ENCODE results near the gene ZBTB45.
A peak's percentile ranks its signal among the peaks of the same experiment; 100 is the strongest.

ZBTB45 gene

DNA sequence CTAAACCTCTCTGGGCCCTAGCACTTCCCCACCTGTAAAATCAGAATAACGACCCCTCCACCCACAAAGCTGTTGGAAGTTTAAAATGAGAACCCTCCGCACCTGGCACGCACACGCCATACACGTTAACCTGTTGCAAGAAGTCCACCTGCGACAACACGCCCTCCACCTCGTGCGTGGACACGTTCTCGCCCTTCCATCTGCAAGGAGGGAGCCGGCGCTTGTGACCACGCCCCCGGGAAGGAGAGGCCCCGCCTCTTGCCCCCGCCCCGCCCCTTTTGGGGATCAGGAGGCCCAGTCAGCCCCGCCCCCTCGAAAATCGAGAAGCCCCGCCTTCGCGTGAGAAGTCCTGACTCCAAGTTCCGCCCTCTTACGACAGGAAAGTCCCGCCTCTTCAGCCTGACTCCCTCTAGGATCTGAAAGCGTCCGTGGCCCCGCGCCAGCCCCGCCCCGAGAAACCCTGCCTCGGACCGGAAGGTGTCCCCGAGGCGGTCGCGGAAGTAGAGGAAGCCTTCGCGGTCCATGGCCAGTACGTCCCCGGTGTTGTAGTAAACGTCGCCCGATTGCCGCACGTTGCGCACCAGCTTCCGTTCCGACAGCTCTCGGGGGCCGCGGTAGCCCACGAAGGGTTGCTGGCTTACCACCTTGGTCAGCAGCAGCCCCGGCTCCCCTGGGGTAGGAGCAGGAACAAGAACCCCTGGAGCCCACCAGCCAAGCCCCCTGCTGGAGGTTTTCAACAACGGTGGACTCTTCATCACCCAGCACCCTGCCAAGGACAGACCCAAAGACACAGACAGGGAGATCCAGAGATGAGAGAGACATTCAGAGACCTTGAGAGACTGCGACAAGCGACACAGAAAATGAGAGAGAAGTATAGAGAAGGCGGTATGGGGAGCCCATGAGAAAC is 20.3 kb downstream of the ZBTB45 start (continued):
- TF ChIP-seq ZNF473 (tag by site-specific recombination; IDR thresholded peaks at IDR 0.05) (no peak), GLIS2 (tag by site-specific recombination; IDR thresholded peaks at IDR 0.05) (peak; percentile 66), ZNF324 (tag by site-specific recombination; IDR thresholded peaks at IDR 0.05) (peak; percentile 71; the same call in 1 of the 2 replicates), PRDM1 (tag by site-specific recombination; IDR thresholded peaks at IDR 0.05) (no peak)
- TF ChIP-seq, protein P1, sequence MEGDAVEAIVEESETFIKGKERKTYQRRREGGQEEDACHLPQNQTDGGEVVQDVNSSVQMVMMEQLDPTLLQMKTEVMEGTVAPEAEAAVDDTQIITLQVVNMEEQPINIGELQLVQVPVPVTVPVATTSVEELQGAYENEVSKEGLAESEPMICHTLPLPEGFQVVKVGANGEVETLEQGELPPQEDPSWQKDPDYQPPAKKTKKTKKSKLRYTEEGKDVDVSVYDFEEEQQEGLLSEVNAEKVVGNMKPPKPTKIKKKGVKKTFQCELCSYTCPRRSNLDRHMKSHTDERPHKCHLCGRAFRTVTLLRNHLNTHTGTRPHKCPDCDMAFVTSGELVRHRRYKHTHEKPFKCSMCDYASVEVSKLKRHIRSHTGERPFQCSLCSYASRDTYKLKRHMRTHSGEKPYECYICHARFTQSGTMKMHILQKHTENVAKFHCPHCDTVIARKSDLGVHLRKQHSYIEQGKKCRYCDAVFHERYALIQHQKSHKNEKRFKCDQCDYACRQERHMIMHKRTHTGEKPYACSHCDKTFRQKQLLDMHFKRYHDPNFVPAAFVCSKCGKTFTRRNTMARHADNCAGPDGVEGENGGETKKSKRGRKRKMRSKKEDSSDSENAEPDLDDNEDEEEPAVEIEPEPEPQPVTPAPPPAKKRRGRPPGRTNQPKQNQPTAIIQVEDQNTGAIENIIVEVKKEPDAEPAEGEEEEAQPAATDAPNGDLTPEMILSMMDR (tag by site-specific recombination; IDR thresholded peaks at IDR 0.05): 0 out of 2 replicates have a peak, but pooled peaks have one; percentile 24

- no peak for TF ChIP-seq ZBTB7A (tag by site-specific recombination; IDR thresholded peaks at IDR 0.05; ENCODE audit: low read depth)
- TF ChIP-seq ZNF16 (tag by site-specific recombination; IDR thresholded peaks at IDR 0.05; ENCODE audit: low read depth): no peak
- TF ChIP-seq ZNF138 (tag by site-specific recombination; IDR thresholded peaks at IDR 0.05; ENCODE audit: borderline replicate concordance): no peak
- TF ChIP-seq TRIM28 (IDR thresholded peaks at IDR 0.05; ENCODE audit: borderline replicate concordance, low read length): no peak
- TF ChIP-seq, protein P2, sequence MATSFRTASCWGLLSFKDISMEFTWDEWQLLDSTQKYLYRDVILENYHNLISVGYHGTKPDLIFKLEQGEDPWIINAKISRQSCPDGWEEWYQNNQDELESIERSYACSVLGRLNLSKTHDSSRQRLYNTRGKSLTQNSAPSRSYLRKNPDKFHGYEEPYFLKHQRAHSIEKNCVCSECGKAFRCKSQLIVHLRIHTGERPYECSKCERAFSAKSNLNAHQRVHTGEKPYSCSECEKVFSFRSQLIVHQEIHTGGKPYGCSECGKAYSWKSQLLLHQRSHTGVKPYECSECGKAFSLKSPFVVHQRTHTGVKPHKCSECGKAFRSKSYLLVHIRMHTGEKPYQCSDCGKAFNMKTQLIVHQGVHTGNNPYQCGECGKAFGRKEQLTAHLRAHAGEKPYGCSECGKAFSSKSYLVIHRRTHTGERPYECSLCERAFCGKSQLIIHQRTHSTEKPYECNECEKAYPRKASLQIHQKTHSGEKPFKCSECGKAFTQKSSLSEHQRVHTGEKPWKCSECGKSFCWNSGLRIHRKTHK (tag by site-specific recombination; IDR thresholded peaks at IDR 0.05): no peak
- TF ChIP-seq ZNF658 (tag by site-specific recombination; IDR thresholded peaks at IDR 0.05): no peak
- no peak for TF ChIP-seq ZNF830 (tag by site-specific recombination; IDR thresholded peaks at IDR 0.05; ENCODE audit: low read depth)
- no peak for TF ChIP-seq ZFHX2 (tag by site-specific recombination; conservative IDR thresholded peaks at IDR 0.05)
- TF ChIP-seq, protein P3, sequence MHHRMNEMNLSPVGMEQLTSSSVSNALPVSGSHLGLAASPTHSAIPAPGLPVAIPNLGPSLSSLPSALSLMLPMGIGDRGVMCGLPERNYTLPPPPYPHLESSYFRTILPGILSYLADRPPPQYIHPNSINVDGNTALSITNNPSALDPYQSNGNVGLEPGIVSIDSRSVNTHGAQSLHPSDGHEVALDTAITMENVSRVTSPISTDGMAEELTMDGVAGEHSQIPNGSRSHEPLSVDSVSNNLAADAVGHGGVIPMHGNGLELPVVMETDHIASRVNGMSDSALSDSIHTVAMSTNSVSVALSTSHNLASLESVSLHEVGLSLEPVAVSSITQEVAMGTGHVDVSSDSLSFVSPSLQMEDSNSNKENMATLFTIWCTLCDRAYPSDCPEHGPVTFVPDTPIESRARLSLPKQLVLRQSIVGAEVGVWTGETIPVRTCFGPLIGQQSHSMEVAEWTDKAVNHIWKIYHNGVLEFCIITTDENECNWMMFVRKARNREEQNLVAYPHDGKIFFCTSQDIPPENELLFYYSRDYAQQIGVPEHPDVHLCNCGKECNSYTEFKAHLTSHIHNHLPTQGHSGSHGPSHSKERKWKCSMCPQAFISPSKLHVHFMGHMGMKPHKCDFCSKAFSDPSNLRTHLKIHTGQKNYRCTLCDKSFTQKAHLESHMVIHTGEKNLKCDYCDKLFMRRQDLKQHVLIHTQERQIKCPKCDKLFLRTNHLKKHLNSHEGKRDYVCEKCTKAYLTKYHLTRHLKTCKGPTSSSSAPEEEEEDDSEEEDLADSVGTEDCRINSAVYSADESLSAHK (tag by site-specific recombination; IDR thresholded peaks at IDR 0.05): no peak
- TF ChIP-seq GFI1B (tag by site-specific recombination; IDR thresholded peaks at IDR 0.05): no peak
- no peak for TF ChIP-seq ZNF701 (tag by site-specific recombination; IDR thresholded peaks at IDR 0.05)
- TF ChIP-seq, protein P4, sequence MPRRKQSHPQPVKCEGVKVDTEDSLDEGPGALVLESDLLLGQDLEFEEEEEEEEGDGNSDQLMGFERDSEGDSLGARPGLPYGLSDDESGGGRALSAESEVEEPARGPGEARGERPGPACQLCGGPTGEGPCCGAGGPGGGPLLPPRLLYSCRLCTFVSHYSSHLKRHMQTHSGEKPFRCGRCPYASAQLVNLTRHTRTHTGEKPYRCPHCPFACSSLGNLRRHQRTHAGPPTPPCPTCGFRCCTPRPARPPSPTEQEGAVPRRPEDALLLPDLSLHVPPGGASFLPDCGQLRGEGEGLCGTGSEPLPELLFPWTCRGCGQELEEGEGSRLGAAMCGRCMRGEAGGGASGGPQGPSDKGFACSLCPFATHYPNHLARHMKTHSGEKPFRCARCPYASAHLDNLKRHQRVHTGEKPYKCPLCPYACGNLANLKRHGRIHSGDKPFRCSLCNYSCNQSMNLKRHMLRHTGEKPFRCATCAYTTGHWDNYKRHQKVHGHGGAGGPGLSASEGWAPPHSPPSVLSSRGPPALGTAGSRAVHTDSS (tag by site-specific recombination; IDR thresholded peaks at IDR 0.05): no peak
- no peak for TF ChIP-seq RBAK (tag by site-specific recombination; IDR thresholded peaks at IDR 0.05)
- TF ChIP-seq WT1 (tag by site-specific recombination; IDR thresholded peaks at IDR 0.05): no peak
- no peak for TF ChIP-seq ZNF664 (tag by site-specific recombination; IDR thresholded peaks at IDR 0.05)
- TF ChIP-seq ZNF133 (tag by site-specific recombination; IDR thresholded peaks at IDR 0.05): no peak
- TF ChIP-seq ZNF121 (tag by site-specific recombination; IDR thresholded peaks at IDR 0.05): no peak
- TF ChIP-seq ZNF837 (tag by site-specific recombination; IDR thresholded peaks at IDR 0.05): no peak
- no peaks in the 10 kb centered on the region for H3K9me3 ChIP-seq (ENCODE audit: control insufficient read depth, insufficient read depth, low read depth, low read length)
- H3K36me3 ChIP-seq (ENCODE audit: control insufficient read depth in 2 of 2, insufficient read depth in 1 of 2, low read length in 2 of 2): no peaks in the 10 kb centered on the region
- no peak overlapping the region for H3K4me3 ChIP-seq (ENCODE audit: low read depth, low read length)
- peak overlapping the region; percentile 47; the same call in 1 of the 2 replicates for H3K27ac ChIP-seq (ENCODE audit: extremely low read depth, low read depth, low read length)
- ChIA-PET CTCF (interaction anchor here (0.7 to 4.0 kb wide), 2 partner anchors 21 to 91 kb away, joined by 3 to 26 read pairs; partner anchors contain the start of gene ZBTB45), POLR2A (interaction anchor here (1.5 to 2.1 kb wide), 2 partner anchors 46 to 172 kb away, joined by 4 to 7 read pairs; partner anchors contain the start of genes TRIM28 and ZSCAN22)
- peaks cover 9% of the 10 kb centered on the region for H3K4me1 ChIP-seq (ENCODE audit: control insufficient read depth, insufficient read depth, low read length)
These were observed 21.1 kb downstream of the ZBTB45 start for GRCh38 chr19:58498316-58499020.
